Prostate gland (tissue), 2 donors: Measurements from ENCODE around the gene CAMK1.

ENCODE experiments used
- CTCF ChIP-seq, 4 experiments: fragments of 200-600 bp in 2 of 4; fragments of 450-650 bp in 2 of 4; sonication (generic) in 2 of 4; IDR thresholded peaks; 1 replicate in 3 of 4; 2 replicates in 1 of 4; pipeline ENCODE4 v1.5.1; 2016 to 2019; ENCODE audit warnings: antibody characterized with exemption in 4 of 4, mild to moderate bottlenecking in 2 of 4, moderate library complexity in 2 of 4
- POLR2AphosphoS5 ChIP-seq: sonication (generic); formaldehyde crosslinking; IDR thresholded peaks from one replicate; pipeline ENCODE4 v1.6.1; 2017; ENCODE audit warnings: antibody characterized with exemption

DNA sequence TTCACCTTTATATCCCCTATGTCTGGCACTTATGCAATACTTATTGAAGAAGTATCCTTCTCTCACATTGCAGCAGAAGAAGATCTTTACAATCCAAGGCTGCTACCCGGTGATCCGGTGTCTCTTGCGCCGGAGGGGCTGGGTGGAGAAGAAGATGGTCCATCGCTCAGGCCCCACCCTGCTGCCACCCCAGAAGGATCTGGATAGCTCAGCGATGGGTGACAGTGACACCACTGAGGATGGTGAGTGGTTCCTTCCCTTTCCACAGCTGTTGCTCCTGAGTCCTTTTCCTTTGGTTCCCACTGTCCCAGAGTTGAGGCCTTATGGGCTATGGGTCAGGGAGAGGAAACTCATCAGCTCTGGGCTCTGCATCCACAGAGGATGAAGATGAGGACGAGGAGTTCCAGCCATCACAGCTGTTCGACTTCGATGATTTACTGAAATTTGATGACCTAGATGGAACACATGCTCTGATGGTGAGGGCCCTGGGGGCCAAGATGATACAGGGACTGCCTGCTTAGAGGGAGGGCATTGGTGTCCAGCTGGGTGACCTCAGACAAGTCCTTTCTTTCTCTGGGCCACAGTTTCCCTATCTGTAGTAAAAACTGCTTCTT, 43.2 kb upstream of the CAMK1 start:
- no peak for TF ChIP-seq POLR2AphosphoS5
- TF ChIP-seq CTCF (IDR thresholded peaks at IDR 0.05): no peak
